Upper lobe of left lung (tissue), 6 donors: ENCODE measurements around the gene LCE2A. TPM values are rescaled to one million over a fixed set of nuclear protein-coding genes. Genes with fewer than 3 reads are reported as not detected.

ENCODE experiments used
- ATAC-seq, 2 donors: fragments of 200-7000 bp; cut with Tn5 transposase; one replicate each; pipeline ENCODE4 v1.9.1; 2022; ENCODE audit warnings: mild to moderate bottlenecking in 2 of 2, moderate library complexity in 2 of 2; ENCODE audit not compliant: low FRiP score in 2 of 2
- DNase-seq, 2 donors: peaks; one replicate each; pipeline ENCODE4 v3.0.0-alpha.2; 2019 to 2020
- H3K27ac ChIP-seq, 4 donors: fragments of 200-600 bp; sonication (generic); one replicate each; pipeline ENCODE4 v1.5.1; 2016 to 2019
- H3K27me3 ChIP-seq, 4 donors: fragments of 200-600 bp; sonication (generic); one replicate each; pipeline ENCODE4 v1.5.1; 2017 to 2019
- H3K36me3 ChIP-seq, 4 donors: fragments of 200-600 bp; sonication (generic); one replicate each; pipeline ENCODE4 v1.5.1; 2016 to 2019
- H3K4me1 ChIP-seq, 4 donors: fragments of 200-600 bp; sonication (generic); one replicate each; pipeline ENCODE4 v1.5.1; 2018 to 2019
- H3K4me3 ChIP-seq, 4 donors: fragments of 200-600 bp; sonication (generic); one replicate each; pipeline ENCODE4 v1.5.1; 2017 to 2019; ENCODE audit warnings: mild to moderate bottlenecking in 2 of 4, moderate library complexity in 1 of 4
- H3K9me3 ChIP-seq, 4 donors: fragments of 200-600 bp; sonication (generic); one replicate each; pipeline ENCODE4 v1.5.1; 2018 to 2019
- CTCF ChIP-seq, 6 experiments: fragments of 450-650 bp in 4 of 6; fragments of 200-600 bp in 2 of 6; sonication (generic) in 2 of 6; IDR thresholded peaks; one replicate each; pipeline ENCODE4 v1.5.1; 2016 to 2019; ENCODE audit warnings: antibody characterized with exemption in 6 of 6
- EP300 ChIP-seq, 4 donors: sonication (generic); formaldehyde crosslinking; IDR thresholded peaks; one replicate each; pipeline ENCODE4 v1.5.1; 2017; ENCODE audit warnings: antibody characterized with exemption in 4 of 4, control low read depth in 2 of 4
- POLR2A ChIP-seq, 4 donors: fragments of 450-650 bp; IDR thresholded peaks; one replicate each; pipeline ENCODE4 v1.5.1; 2016 to 2017; ENCODE audit warnings: antibody characterized with exemption in 4 of 4, mild to moderate bottlenecking in 2 of 4
- POLR2AphosphoS5 ChIP-seq, 2 donors: sonication (generic); formaldehyde crosslinking; IDR thresholded peaks; one replicate each; pipeline ENCODE4 v1.5.1; 2017; ENCODE audit warnings: antibody characterized with exemption in 2 of 2
- WGBS, 2 donors: methylation state at CpG; one replicate each; pipeline ENCODE4 v1.1.5; 2017 to 2018; 5-methylcytosine and 5-hydroxymethylcytosine counted together
- total RNA-seq, 6 donors: library from RNA; depleted of rRNA in 4 of 6; stranded (reverse); fragments of >200 nt in 4 of 6; gene quantifications; one replicate each; pipeline versions ENCODE4 v1.1.0 to v1.2.1, GENCODE V29; 2016 to 2021
- donor health status: DM: no; HTN: no; CAD: no; lungs with moderate emphysema.
- donor health status: DM: no; HTN: yes; CAD: no; lungs with severe emphysema.

The LCE2A gene
- total RNA-seq, 6 donors from 2014 or later = not detected

DNA sequence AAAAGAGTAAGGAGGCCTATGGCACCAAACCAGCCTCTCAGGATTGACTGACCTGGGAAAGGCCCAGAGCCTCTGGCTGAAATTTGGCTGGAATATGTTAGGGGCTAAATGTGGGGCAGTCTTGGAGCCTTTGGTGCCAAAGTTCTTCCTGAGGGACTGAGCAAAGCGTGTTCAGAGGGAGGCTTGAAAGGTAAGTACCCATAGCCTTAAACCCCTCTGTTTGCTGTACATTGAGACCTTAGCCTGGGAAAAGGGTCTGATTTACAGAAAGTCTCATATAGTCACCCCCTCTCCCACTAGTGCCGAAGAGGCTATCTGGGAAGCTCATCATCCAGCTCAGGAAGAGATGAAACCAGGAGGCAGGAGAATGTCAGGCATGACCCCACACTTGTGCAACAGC is 9.7 kb downstream of the LCE2A start, which contains the start of gene LCE4A:
TSS of gene LCE4A (plus strand) at position 301 of the 400 bp plus-strand sequence. CDS start 916 bp downstream, outside the sequence.
- peaks cover 0 to 4% (median 1%) of the 10 kb centered on the region in 4 donors for H3K9me3 ChIP-seq
- H3K4me3 ChIP-seq = no peak within 1 kb of the TSS
- ATAC-seq (no peak), DNase-seq (no peak)
- H3K27ac ChIP-seq = no peak within 1 kb of the TSS
- H3K36me3 ChIP-seq = no peaks in the 10 kb centered on the region
- TF ChIP-seq EP300 (IDR thresholded peaks at IDR 0.05) = no peak
- TF ChIP-seq CTCF (IDR thresholded peaks at IDR 0.05) = no peak
- TF ChIP-seq POLR2AphosphoS5 (IDR thresholded peaks at IDR 0.05) = no peak
- TF ChIP-seq POLR2A (IDR thresholded peaks at IDR 0.05) = no peak
- WGBS, 2 donors = 62 to 79% methylated on average over 1 to 2 of the region's 2 CpGs
- no peaks in the 10 kb centered on the region for H3K27me3 ChIP-seq
- no peaks in the 10 kb centered on the region for H3K4me1 ChIP-seq

DNA sequence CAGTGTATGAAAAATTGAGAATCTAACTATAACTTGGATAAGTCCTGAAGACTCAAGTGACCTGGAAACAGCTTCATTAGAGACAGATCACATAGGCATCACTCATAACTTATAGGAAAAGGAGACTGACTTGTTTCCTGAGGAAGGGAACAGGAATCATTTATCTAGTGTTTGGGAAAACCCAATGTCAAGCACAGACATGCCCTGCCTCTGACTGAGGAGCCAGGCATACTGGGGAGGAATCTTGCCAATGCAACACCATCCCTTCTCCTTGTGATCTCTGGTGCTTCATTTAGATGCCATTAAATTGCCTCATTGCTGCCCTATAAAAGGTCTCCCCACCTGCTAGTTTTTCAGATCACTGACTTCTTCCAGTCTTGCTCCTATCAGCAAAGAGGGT is 20.1 kb downstream of the LCE2A start:
- H3K36me3 ChIP-seq = no peaks in the 10 kb centered on the region
- DNase-seq = no peak

GRCh38 chr1:152725261-152725660 is 27.1 kb downstream of the LCE2A start:
- H3K36me3 ChIP-seq = no peaks in the 10 kb centered on the region
- no peak overlapping the region for H3K27ac ChIP-seq
- no peaks in the 10 kb centered on the region for H3K4me1 ChIP-seq
- no peaks in the 10 kb centered on the region for H3K27me3 ChIP-seq
- H3K4me3 ChIP-seq = no peak overlapping the region
- DNase-seq (no peak), ATAC-seq (no peak)
- H3K9me3 ChIP-seq = no peaks in the 10 kb centered on the region
- no peak for TF ChIP-seq POLR2AphosphoS5 (IDR thresholded peaks at IDR 0.05)
- no peak for TF ChIP-seq EP300 (IDR thresholded peaks at IDR 0.05)
- no peak for TF ChIP-seq CTCF (IDR thresholded peaks at IDR 0.05)
- no peak for TF ChIP-seq POLR2A (IDR thresholded peaks at IDR 0.05)

More for the DNA sequence above, 20.1 kb downstream of the LCE2A start:
- Histone ChIP-seq H3K27me3 (no peaks in the 10 kb centered on the region), H3K27ac (no peak overlapping the region), H3K4me3 (no peak overlapping the region), H3K9me3 (peaks cover 0 to 5% (median 0%) of the 10 kb centered on the region in 4 donors), H3K4me1 (no peaks in the 10 kb centered on the region)
- ATAC-seq = no peak
- no peak for TF ChIP-seq POLR2AphosphoS5 (IDR thresholded peaks at IDR 0.05)
- TF ChIP-seq POLR2A (IDR thresholded peaks at IDR 0.05) = no peak
- no peak for TF ChIP-seq CTCF (IDR thresholded peaks at IDR 0.05)
- TF ChIP-seq EP300 (IDR thresholded peaks at IDR 0.05) = no peak

GRCh38 chr1:152728986-152729385 is 30.8 kb downstream of the LCE2A start:
- no peak for TF ChIP-seq POLR2A (IDR thresholded peaks at IDR 0.05)
- TF ChIP-seq EP300 (IDR thresholded peaks at IDR 0.05) = no peak
- TF ChIP-seq CTCF (IDR thresholded peaks at IDR 0.05) = no peak
- no peak for TF ChIP-seq POLR2AphosphoS5 (IDR thresholded peaks at IDR 0.05)
- Histone ChIP-seq H3K27me3 (no peaks in the 10 kb centered on the region), H3K27ac (no peak overlapping the region), H3K4me3 (no peak overlapping the region), H3K36me3 (no peaks in the 10 kb centered on the region), H3K9me3 (no peaks in the 10 kb centered on the region), H3K4me1 (no peaks in the 10 kb centered on the region)
- 85 to 88% methylated on average over 1 of the region's 1 CpG for WGBS, 2 donors
- ATAC-seq (no peak), DNase-seq (no peak)

- DNase-seq (no peak), ATAC-seq (no peak)
- Histone ChIP-seq H3K4me1 (no peaks in the 10 kb centered on the region), H3K36me3 (no peaks in the 10 kb centered on the region), H3K27me3 (no peaks in the 10 kb centered on the region), H3K4me3 (no peak overlapping the region), H3K27ac (no peak overlapping the region), H3K9me3 (no peaks in the 10 kb centered on the region)
- TF ChIP-seq POLR2A (IDR thresholded peaks at IDR 0.05) = no peak
- TF ChIP-seq POLR2AphosphoS5 (IDR thresholded peaks at IDR 0.05) = no peak
- TF ChIP-seq CTCF (IDR thresholded peaks at IDR 0.05) = no peak
- TF ChIP-seq EP300 (IDR thresholded peaks at IDR 0.05) = no peak
- WGBS, 2 donors = 18 to 26% methylated on average over 1 of the region's 1 CpG
Observed at GRCh38 chr1:152735648-152736047, 37.5 kb downstream of the LCE2A start.
